K562 treated with DMSO at 1 percent for 24 hours (cell line): Measurements from ENCODE around the gene BACE2. TPM values are rescaled to one million over a fixed set of nuclear protein-coding genes. Genes with fewer than 3 reads are reported as not detected.

Source experiments
- total RNA-seq: library from RNA; unstranded; fragments of 300-600 nt; gene quantifications from 2 replicates; pipeline ENCODE4 v1.2.3, GENCODE V29; 2022; ENCODE audit warnings: low read depth; ENCODE audit not compliant: insufficient read depth

The BACE2 gene
- 0.34 and 0.45 TPM in 2 replicates for total RNA-seq

DNA sequence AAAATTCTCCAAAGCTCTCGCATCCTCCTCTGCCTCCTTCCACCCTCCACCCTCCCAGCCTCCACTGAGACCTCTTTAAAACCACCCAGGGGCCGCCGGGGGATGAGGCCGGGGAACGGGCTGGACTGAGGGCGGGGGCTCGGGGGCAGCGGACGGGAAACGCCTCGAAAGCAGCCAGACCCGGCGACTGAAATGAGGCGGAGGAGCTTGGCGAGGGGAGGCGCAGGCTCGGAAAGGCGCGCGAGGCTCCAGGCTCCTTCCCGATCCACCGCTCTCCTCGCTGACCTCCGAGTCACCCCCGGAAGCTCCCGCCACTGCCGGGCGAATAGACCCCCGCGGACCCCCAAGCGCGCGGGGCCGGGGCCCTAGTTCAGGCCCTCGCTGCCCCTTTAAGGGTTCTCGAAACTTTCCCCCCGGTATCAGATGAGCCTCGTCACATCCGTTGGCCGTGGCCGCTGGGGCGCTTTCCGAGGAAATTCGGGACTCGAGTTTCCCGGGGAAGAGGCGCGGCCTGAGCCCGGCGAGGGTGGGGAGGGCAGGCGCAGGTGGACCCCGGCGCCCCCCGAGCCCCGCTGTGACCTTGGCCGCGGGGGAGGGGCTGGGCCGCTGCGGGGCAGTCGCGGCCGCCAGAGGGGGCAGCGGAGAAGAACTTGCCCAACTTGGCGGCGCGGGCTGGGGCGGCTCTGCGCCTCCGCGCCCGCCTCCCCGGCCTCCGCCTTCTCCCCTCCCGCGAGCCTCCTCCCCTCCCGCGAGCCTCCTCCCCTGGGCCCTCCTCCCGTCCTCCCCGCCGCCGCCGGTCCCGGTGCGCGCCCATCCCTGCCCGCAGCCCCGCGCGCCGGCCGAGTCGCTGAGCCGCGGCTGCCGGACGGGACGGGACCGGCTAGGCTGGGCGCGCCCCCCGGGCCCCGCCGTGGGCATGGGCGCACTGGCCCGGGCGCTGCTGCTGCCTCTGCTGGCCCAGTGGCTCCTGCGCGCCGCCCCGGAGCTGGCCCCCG, at the start of gene BACE2:
Gene BACE2 (plus strand): TSS at position 813 of the 995 bp plus-strand sequence. CDS start 104 bp downstream, at position 917.

DNA sequence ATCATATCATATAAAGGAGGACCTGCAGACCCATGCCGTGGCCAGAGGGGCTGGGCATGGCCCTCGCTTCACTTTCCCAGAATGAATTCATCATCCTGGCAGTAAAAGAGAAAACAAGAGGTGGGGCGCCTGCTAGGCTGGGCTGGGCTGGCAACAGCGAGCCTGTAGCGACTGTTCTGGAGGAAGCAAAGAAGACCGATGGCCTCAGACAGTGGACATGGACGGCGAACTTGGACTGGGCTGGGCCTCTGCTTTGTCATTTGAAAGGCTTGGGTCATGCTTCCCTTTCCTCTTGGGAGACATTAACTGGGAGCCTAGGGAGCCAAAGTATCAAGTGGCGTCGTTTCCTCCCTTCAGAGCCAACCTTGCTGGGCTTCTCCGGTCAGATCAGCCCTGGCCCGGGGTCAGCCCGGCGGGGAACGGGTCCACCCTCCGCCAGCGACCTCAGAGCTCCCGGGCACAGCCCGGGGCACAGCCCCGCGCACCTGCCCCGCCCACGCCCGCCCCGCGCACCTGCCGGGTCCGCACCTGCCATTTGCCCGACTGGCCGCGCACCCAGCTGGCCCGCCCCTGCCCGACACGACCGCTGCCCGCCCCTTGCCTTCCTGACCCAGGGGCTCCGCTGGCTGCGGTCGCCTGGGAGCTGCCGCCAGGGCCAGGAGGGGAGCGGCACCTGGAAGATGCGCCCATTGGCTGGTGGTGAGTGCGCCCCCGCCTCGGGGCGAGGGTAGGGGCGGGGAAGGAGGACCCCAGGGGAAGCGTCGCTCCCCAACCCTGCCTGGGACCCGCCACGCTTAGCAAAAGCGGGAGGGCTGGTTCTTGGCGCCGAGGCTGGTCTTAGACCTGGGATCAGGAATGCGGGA, 148.5 kb downstream of the BACE2 start, which contains the start of gene FAM3B:
Gene FAM3B (plus strand): TSS at position 602 of the 863 bp plus-strand sequence. CDS start 79 bp downstream, at position 681.

Other genes starting within 250 kb of the BACE2 start
- 0.57 TPM in 1 of 2 replicates, not detected in the other for gene FAM3B, start 148.6 kb downstream of the BACE2 start, total RNA-seq
- 3.8 and 4.0 TPM in 2 replicates for gene MX2, start 193.9 kb downstream of the BACE2 start, total RNA-seq